ENCODE data around the gene CHRNA4. TPM values are rescaled to one million over a fixed set of nuclear protein-coding genes. Genes with fewer than 3 reads are reported as not detected.

CHRNA4 gene
- total RNA-seq, 2 experiments from 2014 or later = not detected

- ATAC-seq (no peak), DNase-seq (no peak)
- Mint-ChIP-seq H3K9me3 (no peaks in the 10 kb centered on the region), H3K27me3 (peaks cover 19% of the 10 kb centered on the region), H3K4me3 (no peak overlapping the region), H3K36me3 (ENCODE audit: low read depth) (no peaks in the 10 kb centered on the region), H3K4me1 (ENCODE audit: low read depth) (no peaks in the 10 kb centered on the region), H3K27ac (no peak overlapping the region)
- TF ChIP-seq CTCF (IDR thresholded peaks at IDR 0.05) = no peak
- CTCF ChIA-PET = interaction anchor here (0.6 kb wide), 1 partner anchor 284 kb away, joined by 3 read pairs; no protein-coding TSS in a partner anchor
- intact Hi-C loops (cut with micrococcal nuclease) = no loop called here
- POLR2A ChIA-PET = interaction anchor here (0.9 to 1.0 kb wide), 2 partner anchors 18 to 179 kb away, joined by 3 read pairs; no protein-coding TSS in a partner anchor
Observed at GRCh38 chr20:63359164-63359934, 1.8 kb downstream of the CHRNA4 start.

GRCh38 chr20:63357921-63358905, 2.9 kb downstream of the CHRNA4 start:
- Mint-ChIP-seq H3K36me3 (ENCODE audit: low read depth) (no peaks in the 10 kb centered on the region), H3K4me1 (ENCODE audit: low read depth) (no peaks in the 10 kb centered on the region), H3K4me3 (no peak overlapping the region), H3K27ac (no peak overlapping the region), H3K27me3 (peaks cover 19% of the 10 kb centered on the region), H3K9me3 (no peaks in the 10 kb centered on the region)
- no peak for TF ChIP-seq CTCF (IDR thresholded peaks at IDR 0.05)
- ATAC-seq (no peak), DNase-seq (no peak)
- ChIA-PET CTCF (no interaction called here), POLR2A (interaction anchor here (0.9 kb wide), 1 partner anchor 17 kb away, joined by 3 read pairs; no protein-coding TSS in a partner anchor)
- intact Hi-C loops (cut with micrococcal nuclease) = no loop called here

- CTCF ChIA-PET = no interaction called here
- Mint-ChIP-seq H3K4me1 (ENCODE audit: low read depth) (no peaks in the 10 kb centered on the region), H3K36me3 (ENCODE audit: low read depth) (no peaks in the 10 kb centered on the region), H3K27me3 (peaks cover 11% of the 10 kb centered on the region), H3K9me3 (no peaks in the 10 kb centered on the region), H3K4me3 (no peak overlapping the region), H3K27ac (no peak overlapping the region)
- TF ChIP-seq CTCF (IDR thresholded peaks at IDR 0.05) = no peak
- intact Hi-C loops (cut with micrococcal nuclease) = no loop called here
- DNase-seq (no peak), ATAC-seq (no peak)
- POLR2A ChIA-PET = no interaction called here
Observed at GRCh38 chr20:63356931-63357879, 3.9 kb downstream of the CHRNA4 start.

GRCh38 chr20:63356511-63356910, 4.6 kb downstream of the CHRNA4 start:
- H3K36me3 Mint-ChIP-seq (ENCODE audit: low read depth) = no peaks in the 10 kb centered on the region
- no peak overlapping the region for H3K27ac Mint-ChIP-seq
- H3K27me3 Mint-ChIP-seq = peaks cover 11% of the 10 kb centered on the region
- ChIA-PET CTCF (no interaction called here), POLR2A (no interaction called here)
- TF ChIP-seq CTCF (IDR thresholded peaks at IDR 0.05) = no peak
- H3K4me1 Mint-ChIP-seq (ENCODE audit: low read depth) = no peaks in the 10 kb centered on the region
- DNase-seq = no peak
- no peaks in the 10 kb centered on the region for H3K9me3 Mint-ChIP-seq
- no peak for ATAC-seq
- intact Hi-C loops (cut with micrococcal nuclease) = no loop called here
- H3K4me3 Mint-ChIP-seq = no peak overlapping the region
